Epithelial cell of esophagus (primary cell): ENCODE measurements around the gene SERTAD2.

Experiments
- DNase-seq: peaks from one replicate; pipeline ENCODE4 v3.0.0; 2010; ENCODE audit warnings: low read depth
- H3K4me3 ChIP-seq: 2 replicates; pipeline ENCODE4 v1.5.1; 2011; ENCODE audit warnings: mild to moderate bottlenecking, low read length, control low read depth
- CTCF ChIP-seq: IDR thresholded peaks from 2 replicates; pipeline ENCODE4 v1.5.1; 2011; ENCODE audit warnings: low read depth, mild to moderate bottlenecking, low read length, control low read depth, inconsistent platforms; ENCODE audit not compliant: insufficient read depth; ENCODE audit errors: missing control alignments

SERTAD2 gene

GRCh38 chr2:64672708-64673107 lies 19.0 kb upstream of the SERTAD2 start:
- no peak for TF ChIP-seq CTCF
- peak; percentile 18 for DNase-seq
- H3K4me3 ChIP-seq = no peak overlapping the region

- no peak for DNase-seq
- no peak overlapping the region for H3K4me3 ChIP-seq
- no peak for TF ChIP-seq CTCF
Measured at GRCh38 chr2:64670047-64670446, 16.3 kb upstream of the SERTAD2 start.

- no peak for TF ChIP-seq CTCF
- DNase-seq = no peak
- H3K4me3 ChIP-seq = no peak overlapping the region
Measured at GRCh38 chr2:64669288-64669687, 15.6 kb upstream of the SERTAD2 start.

GRCh38 chr2:64668542-64668941 lies 14.8 kb upstream of the SERTAD2 start:
- no peak for DNase-seq
- no peak overlapping the region for H3K4me3 ChIP-seq
- TF ChIP-seq CTCF = no peak

GRCh38 chr2:64667535-64667934 lies 13.8 kb upstream of the SERTAD2 start:
- H3K4me3 ChIP-seq = no peak overlapping the region
- no peak for TF ChIP-seq CTCF
- no peak for DNase-seq

GRCh38 chr2:64666810-64667438 lies 13.2 kb upstream of the SERTAD2 start:
- TF ChIP-seq CTCF = no peak
- DNase-seq = no peak

GRCh38 chr2:64665709-64666108 lies 12.0 kb upstream of the SERTAD2 start:
- no peak overlapping the region for H3K4me3 ChIP-seq
- DNase-seq = no peak
- TF ChIP-seq CTCF = no peak

More at GRCh38 chr2:64666810-64667438, 13.2 kb upstream of the SERTAD2 start:
- H3K4me3 ChIP-seq = no peak overlapping the region
